22Rv1 (cell line): Measurements from ENCODE around the gene POLD4.

Experiments
- ZFX ChIP-seq: fragments of 450-650 bp; IDR thresholded peaks from 2 replicates; pipeline ENCODE4 v1.6.1; 2017; ENCODE audit warnings: antibody characterized with exemption, borderline replicate concordance
- TF ChIP-seq, protein P1 (sequence below): fragments of 450-650 bp; IDR thresholded peaks from 2 replicates; pipeline ENCODE4 v1.5.1; 2017; ENCODE audit warnings: mild to moderate bottlenecking

DNA sequence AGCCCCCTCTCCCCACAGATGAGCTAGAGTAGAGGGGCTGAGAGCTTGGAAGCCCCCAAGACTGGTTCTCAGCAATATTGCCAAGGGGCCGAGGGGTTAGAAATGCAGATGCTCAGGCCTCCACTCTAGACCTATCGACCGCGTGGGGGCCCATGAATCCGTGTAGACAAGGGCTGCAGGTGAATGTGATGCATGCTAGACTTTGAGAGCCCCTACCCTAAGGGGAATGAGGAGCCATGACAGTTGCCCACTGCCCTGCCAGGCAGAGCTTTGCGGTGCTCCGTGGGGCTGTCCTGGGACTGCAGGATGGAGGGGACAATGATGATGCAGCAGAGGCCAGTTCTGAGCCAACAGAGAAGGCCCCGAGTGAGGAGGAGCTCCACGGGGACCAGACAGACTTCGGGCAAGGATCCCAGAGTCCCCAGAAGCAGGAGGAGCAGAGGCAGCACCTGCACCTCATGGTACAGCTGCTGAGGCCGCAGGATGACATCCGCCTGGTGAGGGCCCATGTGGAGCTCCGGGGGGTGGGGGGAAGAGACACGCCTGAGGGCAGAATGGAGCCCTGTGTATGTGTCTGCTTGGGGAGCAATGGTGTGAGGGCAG is 48.7 kb downstream of the POLD4 start:
- TF ChIP-seq, protein P1, sequence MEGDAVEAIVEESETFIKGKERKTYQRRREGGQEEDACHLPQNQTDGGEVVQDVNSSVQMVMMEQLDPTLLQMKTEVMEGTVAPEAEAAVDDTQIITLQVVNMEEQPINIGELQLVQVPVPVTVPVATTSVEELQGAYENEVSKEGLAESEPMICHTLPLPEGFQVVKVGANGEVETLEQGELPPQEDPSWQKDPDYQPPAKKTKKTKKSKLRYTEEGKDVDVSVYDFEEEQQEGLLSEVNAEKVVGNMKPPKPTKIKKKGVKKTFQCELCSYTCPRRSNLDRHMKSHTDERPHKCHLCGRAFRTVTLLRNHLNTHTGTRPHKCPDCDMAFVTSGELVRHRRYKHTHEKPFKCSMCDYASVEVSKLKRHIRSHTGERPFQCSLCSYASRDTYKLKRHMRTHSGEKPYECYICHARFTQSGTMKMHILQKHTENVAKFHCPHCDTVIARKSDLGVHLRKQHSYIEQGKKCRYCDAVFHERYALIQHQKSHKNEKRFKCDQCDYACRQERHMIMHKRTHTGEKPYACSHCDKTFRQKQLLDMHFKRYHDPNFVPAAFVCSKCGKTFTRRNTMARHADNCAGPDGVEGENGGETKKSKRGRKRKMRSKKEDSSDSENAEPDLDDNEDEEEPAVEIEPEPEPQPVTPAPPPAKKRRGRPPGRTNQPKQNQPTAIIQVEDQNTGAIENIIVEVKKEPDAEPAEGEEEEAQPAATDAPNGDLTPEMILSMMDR, result no peak
- TF ChIP-seq ZFX, result no peak
